PC-3 (cell line): ENCODE data around the gene EFL1. TPM values are rescaled to one million over a fixed set of nuclear protein-coding genes. Genes with fewer than 3 reads are reported as not detected.

Source experiments
- ATAC-seq: fragments of 200-7000 bp; cut with Tn5 transposase; 2 replicates; pipeline ENCODE4 v1.9.1; 2020; ENCODE audit warnings: mild to moderate bottlenecking, moderate library complexity
- BruUV-seq: library from RNA; stranded (reverse); fragments of 400-500 nt; replicated peaks from 2 replicates; lab custom pipeline; 2021; lab: Mats Ljungman, UMichigan
- CTCF ChIA-PET: fragments of 300-600 bp; sonication (Branson Sonifier 250); formaldehyde crosslinking; loops from one replicate; lab custom pipeline; 2022; ENCODE audit warnings: antibody characterized with exemption; lab: Charles Lee
- POLR2A ChIA-PET: fragments of 300-600 bp; sonication (Branson Sonifier 250); formaldehyde crosslinking; loops from one replicate; lab custom pipeline; 2022; ENCODE audit warnings: antibody characterized with exemption; ENCODE audit not compliant: unreplicated experiment; lab: Charles Lee
- DNase-seq: peaks from one replicate; pipeline ENCODE4 v3.0.0-alpha.2; 2015
- H2AFZ ChIP-seq: fragments of 300-600 bp; sonication (generic); 2 replicates; pipeline ENCODE4 v1.6.0; 2016; ENCODE audit warnings: antibody characterized with exemption, low read length
- H3F3A ChIP-seq: fragments of 300-600 bp; sonication (generic); one replicate; pipeline ENCODE4 v1.6.0; 2017; ENCODE audit warnings: antibody characterized with exemption, low read length, control low read depth, mild to moderate bottlenecking; ENCODE audit not compliant: unreplicated experiment
- H3K27ac ChIP-seq: fragments of 300-600 bp; sonication (generic); 2 replicates; pipeline ENCODE4 v1.5.1; 2016; ENCODE audit warnings: mild to moderate bottlenecking, low read length
- H3K27me3 ChIP-seq: fragments of 300-600 bp; sonication (generic); 2 replicates; pipeline ENCODE4 v1.6.1; 2016; ENCODE audit warnings: low read length, mixed read lengths
- H3K36me3 ChIP-seq: fragments of 300-600 bp; sonication (generic); 2 replicates; pipeline ENCODE4 v1.6.1; 2016; ENCODE audit warnings: low read depth, mixed run types, low read length, mixed read lengths
- H3K4me1 ChIP-seq: fragments of 300-600 bp; sonication (generic); 2 replicates; pipeline ENCODE4 v1.5.1; 2016; ENCODE audit warnings: low read length; ENCODE audit not compliant: insufficient read depth
- H3K4me2 ChIP-seq: fragments of 300-600 bp; sonication (generic); 2 replicates; pipeline ENCODE4 v1.6.0; 2016; ENCODE audit warnings: low read length
- H3K4me3 ChIP-seq: fragments of 300-600 bp; sonication (generic); 2 replicates; pipeline ENCODE4 v1.5.1; 2016; ENCODE audit warnings: mild to moderate bottlenecking, low read length, mixed read lengths
- H3K79me2 ChIP-seq: fragments of 300-600 bp; sonication (generic); 2 replicates; pipeline ENCODE4 v1.6.1; 2017; ENCODE audit warnings: low read length, mixed read lengths
- H3K9ac ChIP-seq: fragments of 300-600 bp; sonication (generic); 2 replicates; pipeline ENCODE4 v1.6.0; 2016; ENCODE audit warnings: mild to moderate bottlenecking, low read length
- H3K9me2 ChIP-seq: fragments of 300-600 bp; sonication (generic); replicated peaks from 2 replicates; pipeline ENCODE4 v1.6.1; 2016; ENCODE audit warnings: mixed run types, low read length, mixed read lengths
- H3K9me3 ChIP-seq: fragments of 300-600 bp; sonication (generic); 2 replicates; pipeline ENCODE4 v1.6.1; 2016; ENCODE audit warnings: low read length, mixed read lengths
- H4K20me1 ChIP-seq: fragments of 300-600 bp; sonication (generic); 2 replicates; pipeline ENCODE4 v1.6.1; 2016; ENCODE audit warnings: low read length, mixed read lengths
- CTCF ChIP-seq: fragments of 300-600 bp; sonication (generic); conservative IDR thresholded peaks from 2 replicates; pipeline ENCODE4 v1.5.1; 2017; ENCODE audit warnings: antibody characterized with exemption, low read depth, mild to moderate bottlenecking, low read length
- EZH2 ChIP-seq: fragments of 300-600 bp; sonication (generic); IDR thresholded peaks from one replicate; pipeline ENCODE4 v1.6.1; 2017; ENCODE audit warnings: antibody characterized with exemption, mild to moderate bottlenecking, low read length; ENCODE audit not compliant: unreplicated experiment
- EZH2phosphoT487 ChIP-seq: fragments of 300-600 bp; sonication (generic); IDR thresholded peaks from 2 replicates; pipeline ENCODE4 v1.6.1; 2018; ENCODE audit warnings: mild to moderate bottlenecking, antibody characterized with exemption, low read length, borderline replicate concordance
- intact Hi-C: fragments of 100-400 bp; cut with micrococcal nuclease; formaldehyde crosslinking; loops from 2 replicates; pipeline ENCODE4 v1.9.0; 2023
- total RNA-seq: library from RNA; depleted of rRNA; stranded (reverse); fragments of >200 nt; gene quantifications from 2 replicates; pipeline ENCODE4 v1.2.3, GENCODE V29; 2014

Gene EFL1
- total RNA-seq, 1 experiment from 2014 or later: 14.7 TPM

- BruUV-seq: no TSS peak
- Histone ChIP-seq H3K9me2 (no peaks in the 10 kb centered on the region), H3K4me2 (no peak overlapping the region), H3K9ac (no peak overlapping the region), H3K79me2 (no peaks in the 10 kb centered on the region), H4K20me1 (no peaks in the 10 kb centered on the region), H3K27ac (no peak overlapping the region), H2AFZ (no peak overlapping the region), H3K36me3 (no peaks in the 10 kb centered on the region), H3K4me3 (no peak overlapping the region), H3F3A (no peaks in the 10 kb centered on the region), H3K9me3 (no peaks in the 10 kb centered on the region), H3K27me3 (no peaks in the 10 kb centered on the region), H3K4me1 (no peaks in the 10 kb centered on the region)
- ATAC-seq (no peak), DNase-seq (no peak)
- ChIA-PET POLR2A (no interaction called here), CTCF (no interaction called here)
- intact Hi-C loops: no loop called here
- TF ChIP-seq CTCF (no peak), EZH2phosphoT487 (no peak), EZH2 (no peak)
These were observed 166.7 kb downstream of the EFL1 start for GRCh38 chr15:82095803-82096202.

GRCh38 chr15:82093774-82094211 lies 168.7 kb downstream of the EFL1 start:
- H4K20me1 ChIP-seq: no peaks in the 10 kb centered on the region
- peak overlapping the region; percentile 32; the same call in 1 of the 2 replicates for H2AFZ ChIP-seq
- no peaks in the 10 kb centered on the region for H3F3A ChIP-seq
- H3K4me1 ChIP-seq: no peaks in the 10 kb centered on the region
- H3K27ac ChIP-seq: no peak overlapping the region
- ChIA-PET POLR2A (no interaction called here), CTCF (interaction anchor here (0.6 kb wide), 1 partner anchor 15 kb away, joined by 3 read pairs; no protein-coding TSS in a partner anchor)
- no peaks in the 10 kb centered on the region for H3K79me2 ChIP-seq
- H3K27me3 ChIP-seq: no peaks in the 10 kb centered on the region
- intact Hi-C loops: no loop called here
- no peak overlapping the region for H3K9ac ChIP-seq
- H3K4me2 ChIP-seq: no peak overlapping the region
- no peaks in the 10 kb centered on the region for H3K9me3 ChIP-seq
- no peaks in the 10 kb centered on the region for H3K9me2 ChIP-seq
- H3K4me3 ChIP-seq: no peak overlapping the region
- ATAC-seq (peak; percentile 92), DNase-seq (peak; percentile 80)
- TF ChIP-seq EZH2phosphoT487: no peak
- no peak for TF ChIP-seq EZH2
- TF ChIP-seq CTCF: no peak
- no TSS peak for BruUV-seq
- H3K36me3 ChIP-seq: no peaks in the 10 kb centered on the region

- DNase-seq: no peak
These were observed 169.2 kb downstream of the EFL1 start for GRCh38 chr15:82093325-82093724.

More at GRCh38 chr15:82093325-82093724, 169.2 kb downstream of the EFL1 start:
- intact Hi-C loops: no loop called here
- Histone ChIP-seq H3K79me2 (no peaks in the 10 kb centered on the region), H3K36me3 (no peaks in the 10 kb centered on the region), H3K4me3 (no peak overlapping the region), H3K4me1 (no peaks in the 10 kb centered on the region), H3K9me2 (no peaks in the 10 kb centered on the region), H3K4me2 (no peak overlapping the region), H2AFZ (peak overlapping the region; percentile 32; the same call in 1 of the 2 replicates), H4K20me1 (no peaks in the 10 kb centered on the region), H3F3A (no peaks in the 10 kb centered on the region), H3K9ac (no peak overlapping the region), H3K27me3 (no peaks in the 10 kb centered on the region), H3K27ac (no peak overlapping the region), H3K9me3 (no peaks in the 10 kb centered on the region)
- TF ChIP-seq CTCF (no peak), EZH2 (no peak), EZH2phosphoT487 (no peak)
- no TSS peak for BruUV-seq
- ChIA-PET CTCF (no interaction called here), POLR2A (no interaction called here)
- no peak for ATAC-seq
